GM19328 (cell line): Measurements from ENCODE around the gene CNN3.
"Not testable (repeated sequence)": the region's sequence is repeated elsewhere in the genome, so short reads cannot be mapped to it uniquely, and the experiment has no call there.

Experiments
- ATAC-seq: cut with Tn5 transposase; IDR thresholded peaks from one replicate; pipeline ENCODE4 v1.9.1; 2021; ENCODE audit warnings: mild to moderate bottlenecking, moderate library complexity; ENCODE audit not compliant: unreplicated experiment

CNN3 gene

DNA sequence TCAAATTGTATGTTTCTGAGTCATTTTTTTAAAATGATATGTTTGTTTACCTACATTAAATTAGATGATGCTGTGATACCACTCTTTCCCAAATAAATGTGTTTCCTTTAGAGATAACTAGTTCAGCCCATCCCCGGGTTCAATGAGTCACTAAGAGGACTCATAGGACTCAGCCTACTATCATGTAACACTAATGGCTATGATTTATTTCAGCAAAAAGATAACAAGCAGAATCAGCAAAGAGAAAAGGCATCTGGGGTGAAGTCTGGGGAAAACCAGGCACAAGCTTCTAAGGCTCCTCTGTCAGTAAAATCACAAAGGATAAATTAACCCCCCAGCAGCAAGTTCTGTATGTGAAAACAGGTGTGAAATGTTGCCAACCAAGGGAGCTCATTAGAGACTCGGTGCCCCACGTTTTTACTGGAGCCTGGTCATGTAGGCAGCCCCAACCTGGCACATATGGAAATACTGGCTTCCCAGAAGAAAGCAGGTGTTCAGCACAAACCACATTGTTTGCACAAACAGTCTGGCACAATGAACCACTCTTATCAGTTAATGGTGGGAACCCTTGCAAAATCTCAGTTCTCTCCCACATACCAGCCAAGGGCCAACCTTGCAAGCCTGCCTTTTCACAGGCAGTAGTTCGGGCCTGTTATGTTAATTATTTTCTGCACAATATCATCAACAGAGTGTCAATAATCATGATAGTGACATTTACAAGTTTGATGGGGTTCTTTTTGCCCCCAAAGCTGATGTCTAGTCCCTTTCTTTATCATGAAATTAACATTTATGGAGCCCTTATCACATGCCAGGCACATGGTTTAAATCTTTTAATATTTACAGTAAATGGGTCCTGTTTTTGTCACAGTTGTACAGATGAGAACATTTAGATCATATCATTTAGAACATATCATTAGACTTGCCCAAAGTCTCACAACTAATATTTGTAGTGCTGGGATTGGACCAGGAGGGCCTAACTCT is 23.1 kb upstream of the CNN3 start:
- ATAC-seq = no peak

- ATAC-seq = no peak
Observed at GRCh38 chr1:94947437-94947836, 20.5 kb upstream of the CNN3 start.

- ATAC-seq = no peak
Observed at GRCh38 chr1:94946886-94947285, 20.0 kb upstream of the CNN3 start.

DNA sequence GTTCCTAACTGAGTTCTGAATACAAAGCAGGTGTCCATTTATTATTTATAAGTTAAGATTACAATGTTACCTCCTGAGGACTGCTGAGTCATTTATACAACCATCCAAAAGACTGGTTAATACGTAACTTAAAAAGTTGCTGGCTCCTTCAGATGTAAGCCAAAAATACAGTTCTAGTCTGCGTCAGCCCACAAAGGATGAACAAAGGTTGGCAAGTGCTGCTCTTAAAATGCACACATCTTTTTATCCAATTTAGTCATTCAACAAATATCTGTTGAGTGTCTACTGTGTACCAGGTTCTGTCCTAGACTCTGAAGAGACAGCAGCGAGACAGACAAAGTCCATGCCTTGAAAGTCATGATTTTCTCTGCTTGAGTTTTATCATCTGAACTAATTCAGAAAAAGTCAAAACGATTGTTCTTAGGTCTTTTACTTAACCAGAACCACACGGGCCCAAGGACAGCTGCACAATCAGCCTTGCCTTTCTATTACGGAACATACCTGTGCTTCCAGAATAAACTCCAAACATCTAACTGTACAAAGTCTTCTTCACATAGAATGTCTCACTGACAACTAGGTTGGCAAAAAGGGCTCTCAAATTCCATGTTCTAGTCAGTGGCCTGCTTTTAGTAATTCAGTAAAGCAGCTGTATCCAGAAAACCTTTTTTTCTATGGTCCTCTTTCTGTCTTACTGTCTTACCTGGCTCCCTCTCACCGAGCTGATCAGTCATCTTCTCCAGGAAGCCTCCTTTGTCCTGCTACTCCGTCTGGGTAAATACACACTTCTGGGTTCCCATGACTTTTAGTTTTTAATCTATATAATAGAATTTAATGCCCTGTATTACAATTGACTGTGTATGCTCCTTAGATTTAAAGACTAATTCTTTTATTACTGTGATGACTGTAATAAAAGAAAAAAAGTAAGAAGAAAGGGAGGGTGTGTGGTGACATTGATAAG is 15.5 kb upstream of the CNN3 start:
- no peak for ATAC-seq

DNA sequence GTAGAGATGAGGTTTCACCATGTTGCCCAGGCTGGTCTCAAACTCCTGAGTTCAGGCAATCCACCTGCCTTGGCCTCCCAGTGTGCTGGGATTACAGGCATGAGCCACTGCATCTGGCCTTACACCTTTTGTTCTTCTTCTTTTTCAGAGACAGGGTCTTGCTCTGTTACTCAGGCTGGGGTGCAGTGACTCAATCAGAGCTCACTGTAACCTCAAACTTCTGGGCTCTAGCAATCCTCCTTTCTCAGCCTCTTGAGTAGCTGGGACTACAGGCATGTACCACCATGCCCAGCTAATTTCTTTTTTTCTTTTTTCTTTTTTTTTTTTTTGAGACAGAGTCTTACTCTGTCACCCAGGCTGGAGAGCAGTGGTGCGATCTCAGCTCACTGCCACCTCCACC is 14.6 kb upstream of the CNN3 start:
- not testable (repeated sequence) for ATAC-seq

GRCh38 chr1:94940738-94941137 is 13.8 kb upstream of the CNN3 start:
- ATAC-seq = no peak

DNA sequence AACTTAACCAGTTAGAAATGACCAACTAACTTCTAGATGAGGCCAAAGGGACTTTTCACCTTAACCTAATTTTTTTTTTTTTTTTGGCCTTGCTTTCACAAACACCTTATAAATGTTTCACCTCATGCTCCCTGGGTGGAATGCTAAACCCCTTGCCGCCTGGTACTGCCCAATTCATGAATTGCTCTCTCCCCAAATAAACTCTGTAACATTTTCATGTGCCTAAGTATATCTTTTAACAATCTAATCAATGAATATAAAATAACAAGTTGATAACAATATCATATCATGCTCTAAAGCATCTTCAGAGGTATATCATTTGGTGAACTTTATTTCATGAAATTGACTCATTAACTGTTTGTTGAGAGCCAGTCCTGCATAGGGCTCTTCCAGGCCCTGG is 10.9 kb upstream of the CNN3 start:
- ATAC-seq = no peak

GRCh38 chr1:94936861-94937620 is 10.1 kb upstream of the CNN3 start:
- no peak for ATAC-seq

DNA sequence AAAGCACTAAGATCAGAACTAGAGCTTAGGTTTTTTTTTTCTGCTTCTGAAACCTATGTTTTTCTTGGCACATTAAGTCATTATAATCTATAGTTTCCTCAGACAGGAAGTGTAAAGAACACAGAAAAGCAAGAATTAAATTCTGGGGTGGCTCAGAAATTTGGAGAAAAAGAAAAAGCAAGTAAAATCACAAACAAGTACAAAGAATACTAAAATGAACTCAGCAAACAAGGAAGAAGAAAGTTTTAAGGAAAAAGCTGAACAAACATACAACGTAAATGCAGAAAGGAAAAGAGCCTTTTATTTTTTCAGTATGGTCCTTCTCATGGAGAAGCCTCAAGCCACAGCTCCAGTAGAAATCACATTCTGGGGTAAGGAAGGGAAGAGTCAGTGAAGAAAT is 8.6 kb upstream of the CNN3 start:
- no peak for ATAC-seq

GRCh38 chr1:94935034-94935433 is 8.1 kb upstream of the CNN3 start:
- no peak for ATAC-seq

DNA sequence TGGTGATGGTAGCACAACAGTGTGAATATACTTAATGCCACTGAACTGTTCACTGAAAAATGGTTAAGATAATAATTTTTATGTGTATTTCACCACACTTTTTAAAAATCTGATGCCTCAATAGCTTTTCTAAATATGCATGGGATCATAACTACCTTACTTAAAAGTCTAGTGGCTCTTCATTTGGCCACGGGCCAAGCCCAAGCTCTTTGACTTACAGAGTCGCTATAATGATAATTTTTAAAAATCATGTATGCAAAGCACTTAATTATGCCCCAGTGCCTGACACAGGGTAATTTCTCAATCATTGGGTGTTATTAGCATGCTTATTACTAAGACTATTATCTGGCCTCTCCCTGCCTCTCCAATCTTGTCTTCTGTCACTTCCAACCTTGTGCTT is 7.6 kb upstream of the CNN3 start:
- no peak for ATAC-seq

DNA sequence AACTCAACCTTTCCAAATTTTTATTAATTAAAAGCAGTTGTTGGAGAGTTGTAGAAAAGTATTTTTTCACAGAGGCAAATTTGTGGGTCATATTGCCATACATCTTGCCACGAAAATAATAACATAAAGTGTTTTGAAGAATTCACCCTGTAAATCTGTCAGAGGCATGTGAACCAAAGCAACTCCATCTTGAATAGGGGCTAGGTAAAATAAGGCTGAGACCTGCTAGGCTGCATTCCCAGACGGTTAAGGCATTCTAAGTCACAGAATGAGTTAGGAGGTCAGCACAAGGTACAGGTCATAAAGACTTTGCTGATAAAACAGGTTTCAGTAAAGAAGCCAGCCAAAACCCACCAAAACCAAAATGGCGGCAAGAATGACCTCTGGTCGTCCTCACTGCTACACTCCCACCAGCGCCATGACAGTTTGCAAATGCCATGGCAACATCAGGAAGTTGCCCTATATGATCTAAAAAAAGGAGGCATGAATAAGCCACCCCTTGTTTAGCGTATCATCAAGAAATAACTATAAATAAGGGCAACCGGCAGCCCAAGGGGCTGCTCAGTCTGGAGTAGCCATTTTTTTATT is 4.4 kb upstream of the CNN3 start:
- no peak for ATAC-seq

DNA sequence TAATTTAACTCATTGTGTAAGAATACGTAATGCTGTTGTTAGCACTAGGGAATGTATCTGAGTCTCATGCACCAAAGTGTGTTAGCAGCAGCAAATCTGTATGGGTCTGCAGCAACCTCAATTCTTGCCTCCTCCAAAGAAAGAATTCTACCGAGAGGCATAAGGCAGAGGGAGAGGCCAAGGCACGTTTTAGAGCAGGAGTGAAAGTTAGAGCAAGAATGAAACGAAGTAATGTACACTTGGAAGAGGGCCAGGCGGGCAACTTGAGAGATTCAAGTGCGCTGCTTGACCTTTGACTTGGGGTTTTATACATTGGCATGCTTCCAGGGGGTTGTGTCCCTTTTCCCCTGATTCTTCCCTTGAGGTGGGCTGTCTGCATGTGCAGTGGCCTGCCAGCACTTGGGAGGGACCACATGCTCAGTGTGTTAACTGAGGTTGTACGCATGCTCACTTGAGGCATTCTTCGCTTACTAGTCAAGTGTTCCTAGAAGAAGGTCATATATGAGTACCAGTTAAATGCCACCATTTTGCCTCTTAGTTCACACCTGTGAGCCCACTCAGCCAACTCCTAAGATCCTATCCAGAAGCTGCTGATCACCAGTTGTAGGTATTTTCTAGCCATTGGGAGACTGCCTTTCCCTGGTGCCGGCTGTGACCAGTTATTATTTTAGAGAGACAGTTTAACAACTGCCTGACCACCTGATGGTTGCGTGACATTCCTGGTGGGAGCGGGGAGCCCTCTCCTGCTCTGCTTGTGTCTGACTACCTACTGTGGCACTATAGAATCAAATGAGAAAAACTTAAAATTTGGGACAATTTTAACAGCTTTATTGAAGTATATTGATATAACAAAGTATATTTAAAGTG is 2.7 kb upstream of the CNN3 start:
- ATAC-seq = no peak

- no peak for ATAC-seq
Observed at GRCh38 chr1:94928293-94928939, 1.5 kb upstream of the CNN3 start.

GRCh38 chr1:94927405-94928175 is 680 bp upstream of the CNN3 start:
- peak; percentile 13 for ATAC-seq

- ATAC-seq = peak; percentile 18
Observed at GRCh38 chr1:94926126-94926914, 590 bp downstream of the CNN3 start.

DNA sequence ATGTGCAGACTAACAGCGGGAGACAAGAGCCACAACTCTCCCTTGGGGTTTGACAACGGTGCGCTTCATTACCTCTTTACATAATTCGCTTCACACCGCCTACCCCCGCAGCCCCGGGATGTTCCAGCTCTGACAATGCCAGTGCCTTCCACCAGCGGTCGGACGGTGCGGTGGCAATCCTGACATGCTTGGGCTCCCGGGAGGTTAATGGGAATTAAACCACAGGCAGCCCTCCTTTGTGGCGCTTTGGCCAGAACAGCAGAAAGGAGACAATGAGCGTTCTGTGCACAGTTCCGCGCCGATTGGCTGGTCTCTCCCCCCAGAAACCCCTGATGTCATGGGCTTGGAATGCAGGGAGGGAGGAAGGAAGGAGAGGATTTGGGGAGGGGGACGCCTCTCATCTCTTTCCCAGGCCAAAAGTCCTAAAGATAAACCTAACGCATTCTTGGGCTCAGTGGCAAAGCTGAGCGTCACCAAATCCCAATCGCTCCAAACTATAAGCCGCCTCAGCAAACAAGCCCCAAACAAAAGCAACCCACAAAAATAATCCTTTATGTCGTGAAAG is 1.3 kb downstream of the CNN3 start:
- no peak for ATAC-seq
